ENCODE measurements around the gene APOB. TPM values are rescaled to one million over a fixed set of nuclear protein-coding genes. Genes with fewer than 3 reads are reported as not detected.

Gene APOB
- total and polyA plus RNA-seq, 2 of the 13 experiments (the other 11 are each of a cell fraction or from before 2014, with no cell fraction given): 1,569 to 2,515 TPM

DNA sequence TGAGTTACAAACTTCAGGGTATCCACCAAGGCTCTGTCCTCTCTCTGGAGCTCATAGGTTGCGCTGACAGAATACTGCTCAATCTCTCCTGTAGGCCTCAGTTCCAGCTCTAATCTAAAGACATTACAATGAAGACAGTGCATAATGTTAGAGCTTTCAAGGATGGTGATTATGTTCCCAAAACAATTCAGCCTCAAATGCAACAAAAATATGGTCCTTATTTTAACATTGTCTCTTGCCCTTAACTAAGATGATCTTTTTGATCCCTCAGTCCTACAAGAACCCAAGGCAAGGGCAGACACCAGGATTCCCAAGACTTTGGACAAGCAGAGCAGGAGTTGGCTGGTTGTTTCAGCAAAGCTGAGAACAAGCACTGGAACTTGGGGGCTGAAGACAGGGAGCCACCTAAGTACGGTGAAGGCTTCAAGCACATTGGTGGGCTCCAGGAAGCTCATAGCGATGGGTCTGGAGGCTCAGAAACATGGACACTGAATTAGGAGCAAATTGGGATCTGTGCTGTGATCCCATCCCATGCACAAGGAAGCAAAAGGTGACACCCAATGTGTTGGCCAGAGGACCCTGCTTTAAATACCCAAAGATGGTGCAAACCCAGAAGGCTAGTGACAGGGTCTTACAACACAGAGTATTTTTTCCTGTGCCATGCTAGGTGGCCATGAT is 24.7 kb downstream of the APOB start (continued):
- TF ChIP-seq, protein P1, sequence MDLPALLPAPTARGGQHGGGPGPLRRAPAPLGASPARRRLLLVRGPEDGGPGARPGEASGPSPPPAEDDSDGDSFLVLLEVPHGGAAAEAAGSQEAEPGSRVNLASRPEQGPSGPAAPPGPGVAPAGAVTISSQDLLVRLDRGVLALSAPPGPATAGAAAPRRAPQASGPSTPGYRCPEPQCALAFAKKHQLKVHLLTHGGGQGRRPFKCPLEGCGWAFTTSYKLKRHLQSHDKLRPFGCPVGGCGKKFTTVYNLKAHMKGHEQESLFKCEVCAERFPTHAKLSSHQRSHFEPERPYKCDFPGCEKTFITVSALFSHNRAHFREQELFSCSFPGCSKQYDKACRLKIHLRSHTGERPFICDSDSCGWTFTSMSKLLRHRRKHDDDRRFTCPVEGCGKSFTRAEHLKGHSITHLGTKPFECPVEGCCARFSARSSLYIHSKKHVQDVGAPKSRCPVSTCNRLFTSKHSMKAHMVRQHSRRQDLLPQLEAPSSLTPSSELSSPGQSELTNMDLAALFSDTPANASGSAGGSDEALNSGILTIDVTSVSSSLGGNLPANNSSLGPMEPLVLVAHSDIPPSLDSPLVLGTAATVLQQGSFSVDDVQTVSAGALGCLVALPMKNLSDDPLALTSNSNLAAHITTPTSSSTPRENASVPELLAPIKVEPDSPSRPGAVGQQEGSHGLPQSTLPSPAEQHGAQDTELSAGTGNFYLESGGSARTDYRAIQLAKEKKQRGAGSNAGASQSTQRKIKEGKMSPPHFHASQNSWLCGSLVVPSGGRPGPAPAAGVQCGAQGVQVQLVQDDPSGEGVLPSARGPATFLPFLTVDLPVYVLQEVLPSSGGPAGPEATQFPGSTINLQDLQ (CRISPR knock-in tag; IDR thresholded peaks at IDR 0.05): no peak
- TF ChIP-seq NCOA5 (CRISPR knock-in tag; IDR thresholded peaks at IDR 0.05) (0 out of 2 replicates have a peak, but pooled peaks have one; percentile 19), ZNF891 (CRISPR knock-in tag; IDR thresholded peaks at IDR 0.05) (no peak), AHR (CRISPR knock-in tag; IDR thresholded peaks at IDR 0.05) (no peak), ZFAT (CRISPR knock-in tag; conservative IDR thresholded peaks at IDR 0.05) (no peak), ETV5 (CRISPR knock-in tag; IDR thresholded peaks at IDR 0.05; ENCODE audit: borderline replicate concordance) (no peak), KLF12 (CRISPR knock-in tag; IDR thresholded peaks at IDR 0.05; ENCODE audit: borderline replicate concordance) (no peak), TRIM24 (CRISPR knock-in tag; IDR thresholded peaks at IDR 0.05) (no peak), CENPX (CRISPR knock-in tag; IDR thresholded peaks at IDR 0.05) (no peak), SMARCC2 (IDR thresholded peaks at IDR 0.05) (no peak), HNRNPH1 (optimal IDR thresholded peaks at IDR 0.05; ENCODE audit: low read depth, low read length) (no peak), ERF (CRISPR knock-in tag; IDR thresholded peaks at IDR 0.05) (peak; percentile 12; the same call in 1 of the 2 replicates), ZFY (CRISPR knock-in tag; IDR thresholded peaks at IDR 0.05) (peak; percentile 43; the same call in 1 of the 2 replicates), MXD4 (CRISPR knock-in tag; IDR thresholded peaks at IDR 0.05) (no peak), HNRNPK (IDR thresholded peaks at IDR 0.05; ENCODE audit: low read depth, low read length, poor library complexity, severe bottlenecking) (no peak), ZNF101 (CRISPR knock-in tag; IDR thresholded peaks at IDR 0.05; ENCODE audit: borderline replicate concordance, low read depth) (no peak), KDM5B (CRISPR knock-in tag; IDR thresholded peaks at IDR 0.05; ENCODE audit: borderline replicate concordance) (no peak), ZNF83 (CRISPR knock-in tag; IDR thresholded peaks at IDR 0.05; ENCODE audit: borderline replicate concordance) (no peak)
- TF ChIP-seq, protein P2, sequence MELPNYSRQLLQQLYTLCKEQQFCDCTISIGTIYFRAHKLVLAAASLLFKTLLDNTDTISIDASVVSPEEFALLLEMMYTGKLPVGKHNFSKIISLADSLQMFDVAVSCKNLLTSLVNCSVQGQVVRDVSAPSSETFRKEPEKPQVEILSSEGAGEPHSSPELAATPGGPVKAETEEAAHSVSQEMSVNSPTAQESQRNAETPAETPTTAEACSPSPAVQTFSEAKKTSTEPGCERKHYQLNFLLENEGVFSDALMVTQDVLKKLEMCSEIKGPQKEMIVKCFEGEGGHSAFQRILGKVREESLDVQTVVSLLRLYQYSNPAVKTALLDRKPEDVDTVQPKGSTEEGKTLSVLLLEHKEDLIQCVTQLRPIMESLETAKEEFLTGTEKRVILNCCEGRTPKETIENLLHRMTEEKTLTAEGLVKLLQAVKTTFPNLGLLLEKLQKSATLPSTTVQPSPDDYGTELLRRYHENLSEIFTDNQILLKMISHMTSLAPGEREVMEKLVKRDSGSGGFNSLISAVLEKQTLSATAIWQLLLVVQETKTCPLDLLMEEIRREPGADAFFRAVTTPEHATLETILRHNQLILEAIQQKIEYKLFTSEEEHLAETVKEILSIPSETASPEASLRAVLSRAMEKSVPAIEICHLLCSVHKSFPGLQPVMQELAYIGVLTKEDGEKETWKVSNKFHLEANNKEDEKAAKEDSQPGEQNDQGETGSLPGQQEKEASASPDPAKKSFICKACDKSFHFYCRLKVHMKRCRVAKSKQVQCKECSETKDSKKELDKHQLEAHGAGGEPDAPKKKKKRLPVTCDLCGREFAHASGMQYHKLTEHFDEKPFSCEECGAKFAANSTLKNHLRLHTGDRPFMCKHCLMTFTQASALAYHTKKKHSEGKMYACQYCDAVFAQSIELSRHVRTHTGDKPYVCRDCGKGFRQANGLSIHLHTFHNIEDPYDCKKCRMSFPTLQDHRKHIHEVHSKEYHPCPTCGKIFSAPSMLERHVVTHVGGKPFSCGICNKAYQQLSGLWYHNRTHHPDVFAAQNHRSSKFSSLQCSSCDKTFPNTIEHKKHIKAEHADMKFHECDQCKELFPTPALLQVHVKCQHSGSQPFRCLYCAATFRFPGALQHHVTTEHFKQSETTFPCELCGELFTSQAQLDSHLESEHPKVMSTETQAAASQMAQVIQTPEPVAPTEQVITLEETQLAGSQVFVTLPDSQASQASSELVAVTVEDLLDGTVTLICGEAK (IDR thresholded peaks at IDR 0.05): no peak
- TF ChIP-seq, protein P2 (CRISPR knock-in tag; IDR thresholded peaks at IDR 0.05): no peak

Data from HepG2 (cell line).